ENCODE results near the gene PLXND1. TPM values are rescaled to one million over a fixed set of nuclear protein-coding genes. Genes with fewer than 3 reads are reported as not detected.

PLXND1 gene
- total and polyA plus RNA-seq, 12 donors = 41.2 to 370 (median 138) TPM

DNA sequence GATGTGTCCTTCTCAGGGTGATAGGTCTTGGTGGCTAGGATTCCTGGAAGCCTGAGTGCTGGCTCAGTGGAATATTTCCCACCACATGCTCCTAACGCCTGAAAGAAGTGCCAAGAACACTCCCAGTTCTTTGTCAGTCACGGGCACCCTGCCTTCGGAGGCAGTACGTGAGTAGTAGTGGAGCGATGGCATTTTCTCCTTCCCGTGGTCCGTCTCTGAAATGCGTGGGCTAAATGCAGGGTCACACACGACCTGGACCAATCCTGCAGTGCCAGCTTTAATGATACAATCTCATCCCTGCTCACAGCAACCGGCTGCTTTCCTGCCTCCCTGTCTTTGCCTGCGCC is 49.0 kb downstream of the PLXND1 start:
- DNase-seq = no peak
- intact Hi-C loops (cut with DNase I) = no loop called here

DNA sequence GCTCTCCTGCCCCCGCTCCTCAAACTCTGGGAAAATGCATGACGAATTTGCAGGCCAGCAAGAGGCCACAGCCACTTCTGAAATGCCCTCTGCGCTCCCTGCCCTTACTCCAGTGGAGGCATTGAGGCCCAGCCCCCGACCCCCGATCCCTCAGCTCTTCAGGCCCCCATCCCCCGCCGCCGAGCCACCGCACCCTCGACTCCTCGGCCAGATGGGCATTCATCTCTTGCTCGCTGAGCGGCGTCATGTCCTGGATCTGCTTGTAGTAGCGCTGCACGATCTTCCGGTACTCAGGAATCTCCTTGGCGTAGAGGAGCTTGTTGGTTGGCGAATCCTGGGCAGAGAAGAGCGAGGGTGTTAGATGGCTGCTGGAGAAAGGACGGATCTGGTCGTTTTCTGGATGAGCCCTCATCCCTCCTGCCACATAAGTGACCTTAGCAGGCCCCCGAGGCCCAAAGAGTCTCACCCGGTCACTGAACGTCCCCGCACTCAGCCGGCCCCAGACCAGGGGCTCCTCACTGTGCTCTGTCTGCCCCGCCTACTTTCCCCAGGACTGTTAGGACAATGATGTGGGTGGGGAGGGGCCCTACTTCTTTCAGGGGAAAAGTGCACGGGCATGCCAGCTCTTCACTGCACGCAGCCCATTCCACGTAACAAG is 49.5 kb downstream of the PLXND1 start:
- TF ChIP-seq, protein P1, sequence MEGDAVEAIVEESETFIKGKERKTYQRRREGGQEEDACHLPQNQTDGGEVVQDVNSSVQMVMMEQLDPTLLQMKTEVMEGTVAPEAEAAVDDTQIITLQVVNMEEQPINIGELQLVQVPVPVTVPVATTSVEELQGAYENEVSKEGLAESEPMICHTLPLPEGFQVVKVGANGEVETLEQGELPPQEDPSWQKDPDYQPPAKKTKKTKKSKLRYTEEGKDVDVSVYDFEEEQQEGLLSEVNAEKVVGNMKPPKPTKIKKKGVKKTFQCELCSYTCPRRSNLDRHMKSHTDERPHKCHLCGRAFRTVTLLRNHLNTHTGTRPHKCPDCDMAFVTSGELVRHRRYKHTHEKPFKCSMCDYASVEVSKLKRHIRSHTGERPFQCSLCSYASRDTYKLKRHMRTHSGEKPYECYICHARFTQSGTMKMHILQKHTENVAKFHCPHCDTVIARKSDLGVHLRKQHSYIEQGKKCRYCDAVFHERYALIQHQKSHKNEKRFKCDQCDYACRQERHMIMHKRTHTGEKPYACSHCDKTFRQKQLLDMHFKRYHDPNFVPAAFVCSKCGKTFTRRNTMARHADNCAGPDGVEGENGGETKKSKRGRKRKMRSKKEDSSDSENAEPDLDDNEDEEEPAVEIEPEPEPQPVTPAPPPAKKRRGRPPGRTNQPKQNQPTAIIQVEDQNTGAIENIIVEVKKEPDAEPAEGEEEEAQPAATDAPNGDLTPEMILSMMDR (IDR thresholded peaks at IDR 0.05) = no peak
- TF ChIP-seq POLR2A (IDR thresholded peaks at IDR 0.05) = no peak
- Histone ChIP-seq H3K4me3 (no peak overlapping the region), H3K4me1 (replicated peaks in 1 of 2) (peaks cover 37 to 57% of the 10 kb centered on the region in 2 donors), H3K27ac (peak overlapping the region in 2 of 5 donors; percentile 88 to 93), H3K36me3 (replicated peaks in 1 of 2) (peaks cover 0 to 45% of the 10 kb centered on the region in 2 donors), H3K27me3 (no peaks in the 10 kb centered on the region), H3K9me3 (replicated peaks in 1 of 3) (no peaks in the 10 kb centered on the region)
- intact Hi-C loops (cut with DNase I) = no loop called here
- DNase-seq = peak in 1 of 7 donors; percentile 28
- 84 to 91% (median 85%) methylated on average over 26 to 31 of the region's 31 CpGs for WGBS, 4 donors

More for the DNA sequence above, 49.0 kb downstream of the PLXND1 start:
- no peaks in the 10 kb centered on the region for H3K9me3 ChIP-seq (replicated peaks in 1 of 3)
- peaks cover 0 to 50% of the 10 kb centered on the region in 2 donors for H3K36me3 ChIP-seq (replicated peaks in 1 of 2)
- no peaks in the 10 kb centered on the region for H3K27me3 ChIP-seq
- TF ChIP-seq POLR2A (IDR thresholded peaks at IDR 0.05) = no peak
- TF ChIP-seq, protein P1 (IDR thresholded peaks at IDR 0.05) = no peak
- no peak overlapping the region for H3K4me3 ChIP-seq
- 70 to 82% (median 74%) methylated on average over 11 of the region's 11 CpGs for WGBS, 4 donors
- peaks cover 37 to 59% of the 10 kb centered on the region in 2 donors for H3K4me1 ChIP-seq (replicated peaks in 1 of 2)
- H3K27ac ChIP-seq = peak overlapping the region in 2 of 5 donors; percentile 88 to 93

DNA sequence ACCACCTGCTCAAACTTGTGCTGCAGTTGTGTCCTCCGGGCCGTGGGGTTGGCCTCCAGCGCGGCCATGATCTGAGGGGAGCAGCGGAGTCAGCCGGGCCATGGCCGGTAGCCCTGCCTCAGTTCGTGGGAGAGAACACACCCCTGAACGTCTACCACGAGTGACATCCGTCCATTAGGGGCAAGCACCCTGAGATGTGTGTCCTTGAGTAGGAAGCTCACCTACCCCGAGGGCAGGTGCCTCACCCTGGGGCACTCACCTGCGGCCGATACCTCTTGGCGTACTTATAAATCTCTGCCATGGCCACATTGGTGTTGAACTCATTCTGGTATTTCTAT is 50.1 kb downstream of the PLXND1 start:
- no peak for TF ChIP-seq POLR2A (IDR thresholded peaks at IDR 0.05)
- TF ChIP-seq, protein P1 (IDR thresholded peaks at IDR 0.05) = no peak
- Histone ChIP-seq H3K4me3 (no peak overlapping the region), H3K9me3 (replicated peaks in 1 of 3) (no peaks in the 10 kb centered on the region), H3K27me3 (no peaks in the 10 kb centered on the region), H3K4me1 (replicated peaks in 1 of 2) (peaks cover 33 to 51% of the 10 kb centered on the region in 2 donors), H3K27ac (peak overlapping the region in 1 of 5 donors; percentile 93), H3K36me3 (replicated peaks in 1 of 2) (peaks cover 0 to 41% of the 10 kb centered on the region in 2 donors)
- no peak for DNase-seq
- WGBS, 4 donors = 88 to 100% (median 92%) methylated on average over 2 to 15 of the region's 15 CpGs
- intact Hi-C loops (cut with DNase I) = no loop called here

DNA sequence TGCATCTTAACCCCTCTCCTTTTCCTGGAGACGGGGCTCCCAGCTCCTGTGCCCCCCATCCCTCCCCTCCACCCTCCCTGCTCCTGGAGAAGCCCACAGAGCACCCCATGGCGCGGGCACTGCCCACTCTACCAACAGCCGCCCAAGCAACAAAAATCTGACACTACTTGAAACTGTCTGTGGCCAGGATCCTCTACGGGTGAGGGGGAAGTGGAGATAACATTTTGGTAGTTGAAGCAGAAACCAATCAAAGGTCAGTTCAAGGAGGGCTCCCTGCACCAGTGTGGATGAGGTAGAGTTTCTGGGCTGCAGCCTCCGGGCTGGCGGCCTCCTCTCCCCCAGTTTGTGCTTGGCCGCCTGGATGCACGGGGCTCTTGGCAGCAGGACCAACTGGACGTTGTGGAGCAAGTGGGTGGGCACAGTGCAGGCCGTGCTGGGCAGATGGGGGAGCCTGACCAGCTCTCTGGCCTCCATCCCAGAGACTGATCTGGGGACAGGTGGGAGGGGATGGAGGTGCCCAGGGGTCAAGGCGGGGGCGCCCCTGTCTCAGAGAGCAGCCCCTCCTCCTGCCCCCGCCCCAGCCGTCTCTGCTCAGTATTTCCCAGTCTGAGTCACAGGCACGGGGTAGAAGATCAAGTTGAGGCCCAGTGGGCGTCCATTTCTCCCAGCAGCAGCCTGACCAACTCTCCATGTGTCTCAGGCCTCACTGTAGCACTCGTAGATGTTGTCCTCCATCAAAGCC is 50.7 kb downstream of the PLXND1 start:
- DNase-seq = no peak
- H3K36me3 ChIP-seq (replicated peaks in 1 of 2) = peaks cover 0 to 41% of the 10 kb centered on the region in 2 donors
- H3K27ac ChIP-seq = peak overlapping the region in 2 of 5 donors; percentile 8 to 93
- no peaks in the 10 kb centered on the region for H3K9me3 ChIP-seq (replicated peaks in 1 of 3)
- 82 to 89% (median 83%) methylated on average over 12 to 18 of the region's 18 CpGs for WGBS, 4 donors
- peaks cover 28 to 45% of the 10 kb centered on the region in 2 donors for H3K4me1 ChIP-seq (replicated peaks in 1 of 2)
- H3K27me3 ChIP-seq = no peaks in the 10 kb centered on the region
- TF ChIP-seq, protein P1 (IDR thresholded peaks at IDR 0.05) = no peak
- no peak for TF ChIP-seq POLR2A (IDR thresholded peaks at IDR 0.05)
- no peak overlapping the region for H3K4me3 ChIP-seq
- intact Hi-C loops (cut with DNase I) = no loop called here

Data from adrenal gland (tissue), 12 donors.